HEK293 (cell line): ENCODE data around the gene FZD10.

Experiments
- CTCF ChIA-PET: fragments of 350-600 bp; formaldehyde crosslinking; extraction: SDS; loops from one replicate; lab custom pipeline; 2021; ENCODE audit warnings: antibody characterized with exemption; lab: Yijun Ruan, JAX
- POLR2A ChIA-PET: fragments of 300-600 bp; formaldehyde crosslinking; extraction: SDS; loops from one replicate; lab custom pipeline; 2020; ENCODE audit warnings: antibody characterized with exemption, inconsistent platforms; lab: Yijun Ruan, JAX
- H3K27ac ChIP-seq: fragments of 200-500 bp; sonication (Bioruptor generic); 2 replicates; pipeline ENCODE4 v1.5.1; 2014; ENCODE audit warnings: low read depth, low read length, control low read depth, inconsistent platforms; ENCODE audit errors: extremely low read depth
- H3K36me3 ChIP-seq, 2 experiments: fragments of 200-500 bp in 1 of 2; sonication (Bioruptor generic) in 1 of 2; 1 replicate in 1 of 2; 2 replicates in 1 of 2; pipeline ENCODE4 v1.5.1; 2014 to 2017; ENCODE audit warnings: inconsistent platforms in 2 of 2, low read length in 2 of 2; ENCODE audit not compliant: control insufficient read depth in 2 of 2, insufficient read depth in 1 of 2
- H3K4me1 ChIP-seq: fragments of 200-500 bp; sonication (Bioruptor generic); 2 replicates; pipeline ENCODE4 v1.5.1; 2014; ENCODE audit warnings: mild to moderate bottlenecking, low read length, inconsistent platforms; ENCODE audit not compliant: control insufficient read depth, insufficient read depth
- H3K4me3 ChIP-seq: 2 replicates; pipeline ENCODE4 v1.5.1; 2011; ENCODE audit warnings: low read depth, mild to moderate bottlenecking, control low read depth, low read length, moderate library complexity
- H3K9me3 ChIP-seq: fragments of 200-500 bp; sonication (Bioruptor generic); 2 replicates; pipeline ENCODE4 v1.5.1; 2014; ENCODE audit warnings: low read depth, low read length, inconsistent platforms; ENCODE audit not compliant: control insufficient read depth, insufficient read depth
- HOXD13 ChIP-seq: sonication (generic); formaldehyde crosslinking; IDR thresholded peaks from 2 replicates; pipeline ENCODE4 v1.8.0; 2022; ENCODE audit warnings: missing genetic modification reagents, borderline replicate concordance
- KLF8 ChIP-seq: fragments of 450-650 bp; formaldehyde crosslinking; IDR thresholded peaks from 2 replicates; pipeline ENCODE4 v1.5.1; 2016; ENCODE audit warnings: missing biosample characterization, missing genetic modification characterization
- SP2 ChIP-seq: fragments of 450-650 bp; formaldehyde crosslinking; IDR thresholded peaks from 2 replicates; pipeline ENCODE4 v1.5.1; 2016; ENCODE audit warnings: missing biosample characterization, missing genetic modification characterization
- ZBTB48 ChIP-seq: fragments of 450-650 bp; formaldehyde crosslinking; IDR thresholded peaks from 2 replicates; pipeline ENCODE4 v1.5.1; 2016; ENCODE audit warnings: missing biosample characterization, missing genetic modification characterization
- ZNF138 ChIP-seq: fragments of 450-650 bp; formaldehyde crosslinking; IDR thresholded peaks from 2 replicates; pipeline ENCODE4 v1.5.1; 2016; ENCODE audit warnings: missing biosample characterization, missing genetic modification characterization, borderline replicate concordance
- ZNF19 ChIP-seq: fragments of 450-650 bp; formaldehyde crosslinking; IDR thresholded peaks from 2 replicates; pipeline ENCODE4; 2016; ENCODE audit warnings: missing biosample characterization, missing genetic modification characterization, low read depth
- ZNF223 ChIP-seq: fragments of 450-650 bp; formaldehyde crosslinking; IDR thresholded peaks from 2 replicates; pipeline ENCODE4 v1.5.1; 2016; ENCODE audit warnings: missing biosample characterization, missing genetic modification characterization
- ZNF350 ChIP-seq: fragments of 450-650 bp; formaldehyde crosslinking; IDR thresholded peaks from 2 replicates; pipeline ENCODE4 v1.5.0; 2017; ENCODE audit warnings: missing biosample characterization, mild to moderate bottlenecking, missing genetic modification characterization
- ZNF394 ChIP-seq: fragments of 450-650 bp; formaldehyde crosslinking; IDR thresholded peaks from 2 replicates; pipeline ENCODE4 v1.5.1; 2016; ENCODE audit warnings: missing biosample characterization, missing genetic modification characterization, mild to moderate bottlenecking, moderate library complexity, borderline replicate concordance
- ZNF48 ChIP-seq: fragments of 450-650 bp; formaldehyde crosslinking; IDR thresholded peaks from 2 replicates; pipeline ENCODE4 v1.5.1; 2016; ENCODE audit warnings: missing biosample characterization, missing genetic modification characterization
- ZNF529 ChIP-seq: fragments of 450-650 bp; formaldehyde crosslinking; IDR thresholded peaks from 2 replicates; pipeline ENCODE4 v1.5.1; 2017; ENCODE audit warnings: missing genetic modification characterization, missing biosample characterization; ENCODE audit not compliant: insufficient replicate concordance
- ZXDB ChIP-seq: fragments of 450-650 bp; formaldehyde crosslinking; IDR thresholded peaks from 2 replicates; pipeline ENCODE4 v1.5.1; 2016; ENCODE audit warnings: missing biosample characterization, missing genetic modification characterization
- TF ChIP-seq, protein P1 (sequence below): fragments of 450-650 bp; IDR thresholded peaks from 2 replicates; pipeline ENCODE4 v1.5.1; 2018; ENCODE audit warnings: missing biosample characterization, missing genetic modification characterization
- TF ChIP-seq, protein P2 (sequence below): fragments of 450-650 bp; formaldehyde crosslinking; conservative IDR thresholded peaks from 2 replicates; pipeline ENCODE4 v1.5.1; 2016; ENCODE audit warnings: low read depth, missing biosample characterization, missing genetic modification characterization
- TF ChIP-seq, protein P3 (sequence below): fragments of 450-650 bp; formaldehyde crosslinking; conservative IDR thresholded peaks from 2 replicates; pipeline ENCODE4 v1.5.1; 2016; ENCODE audit warnings: low read depth, missing biosample characterization, missing genetic modification characterization

The FZD10 gene

DNA sequence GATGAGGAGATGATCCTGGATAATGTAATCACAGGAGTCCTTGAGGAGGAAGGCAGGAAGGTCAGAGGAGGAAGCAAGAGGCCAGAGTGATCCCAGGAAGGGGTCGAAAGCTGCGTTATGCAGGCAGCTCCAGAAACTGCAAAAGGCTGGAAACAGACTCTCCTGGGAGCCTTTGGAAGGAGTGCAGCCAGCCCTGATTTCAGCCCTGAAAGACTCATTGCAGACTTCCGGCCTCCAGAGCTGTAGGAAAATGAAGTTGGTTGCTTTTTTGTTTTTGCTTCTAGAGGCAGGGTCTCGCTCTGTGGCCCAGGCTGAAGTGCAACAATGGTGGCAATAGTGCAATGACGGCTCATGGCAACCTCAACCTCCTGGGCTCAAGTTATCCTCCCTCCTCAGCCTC, 44.6 kb upstream of the FZD10 start (continued):
- no peak for TF ChIP-seq HOXD13 (CRISPR knock-in tag)

DNA sequence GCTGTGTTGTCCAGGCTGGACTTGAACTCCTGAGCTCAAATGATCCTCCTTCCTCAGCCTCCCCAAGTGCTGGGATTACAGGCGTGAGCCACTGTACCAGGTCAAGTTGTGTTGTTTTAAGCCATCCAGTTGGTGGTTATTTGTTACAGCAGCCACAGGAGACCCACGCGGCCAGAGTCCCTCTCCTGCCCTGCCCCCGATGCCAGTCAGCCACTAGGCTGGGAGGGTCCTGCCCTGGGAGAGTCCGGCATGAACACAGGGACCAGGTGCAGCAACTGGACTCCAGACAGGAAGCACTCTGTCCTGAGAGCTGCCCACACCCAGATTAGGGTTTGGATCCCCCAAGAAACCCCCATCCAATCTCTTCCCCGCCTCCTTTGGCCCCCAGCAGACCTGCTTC, 44.1 kb upstream of the FZD10 start:
- no peaks in the 10 kb centered on the region for H3K36me3 ChIP-seq
- H3K4me1 ChIP-seq: no peaks in the 10 kb centered on the region
- CTCF ChIA-PET: no interaction called here
- no peak for TF ChIP-seq ZNF138 (tag by site-specific recombination)
- TF ChIP-seq, protein P1, sequence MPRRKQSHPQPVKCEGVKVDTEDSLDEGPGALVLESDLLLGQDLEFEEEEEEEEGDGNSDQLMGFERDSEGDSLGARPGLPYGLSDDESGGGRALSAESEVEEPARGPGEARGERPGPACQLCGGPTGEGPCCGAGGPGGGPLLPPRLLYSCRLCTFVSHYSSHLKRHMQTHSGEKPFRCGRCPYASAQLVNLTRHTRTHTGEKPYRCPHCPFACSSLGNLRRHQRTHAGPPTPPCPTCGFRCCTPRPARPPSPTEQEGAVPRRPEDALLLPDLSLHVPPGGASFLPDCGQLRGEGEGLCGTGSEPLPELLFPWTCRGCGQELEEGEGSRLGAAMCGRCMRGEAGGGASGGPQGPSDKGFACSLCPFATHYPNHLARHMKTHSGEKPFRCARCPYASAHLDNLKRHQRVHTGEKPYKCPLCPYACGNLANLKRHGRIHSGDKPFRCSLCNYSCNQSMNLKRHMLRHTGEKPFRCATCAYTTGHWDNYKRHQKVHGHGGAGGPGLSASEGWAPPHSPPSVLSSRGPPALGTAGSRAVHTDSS (tag by site-specific recombination): no peak
- no peak for TF ChIP-seq ZNF19
- no peak for TF ChIP-seq ZNF394 (tag by site-specific recombination)
- TF ChIP-seq ZNF48: no peak
- no peak for TF ChIP-seq KLF8 (tag by site-specific recombination)
- no peak for TF ChIP-seq ZNF223 (tag by site-specific recombination)
- TF ChIP-seq, protein P2, sequence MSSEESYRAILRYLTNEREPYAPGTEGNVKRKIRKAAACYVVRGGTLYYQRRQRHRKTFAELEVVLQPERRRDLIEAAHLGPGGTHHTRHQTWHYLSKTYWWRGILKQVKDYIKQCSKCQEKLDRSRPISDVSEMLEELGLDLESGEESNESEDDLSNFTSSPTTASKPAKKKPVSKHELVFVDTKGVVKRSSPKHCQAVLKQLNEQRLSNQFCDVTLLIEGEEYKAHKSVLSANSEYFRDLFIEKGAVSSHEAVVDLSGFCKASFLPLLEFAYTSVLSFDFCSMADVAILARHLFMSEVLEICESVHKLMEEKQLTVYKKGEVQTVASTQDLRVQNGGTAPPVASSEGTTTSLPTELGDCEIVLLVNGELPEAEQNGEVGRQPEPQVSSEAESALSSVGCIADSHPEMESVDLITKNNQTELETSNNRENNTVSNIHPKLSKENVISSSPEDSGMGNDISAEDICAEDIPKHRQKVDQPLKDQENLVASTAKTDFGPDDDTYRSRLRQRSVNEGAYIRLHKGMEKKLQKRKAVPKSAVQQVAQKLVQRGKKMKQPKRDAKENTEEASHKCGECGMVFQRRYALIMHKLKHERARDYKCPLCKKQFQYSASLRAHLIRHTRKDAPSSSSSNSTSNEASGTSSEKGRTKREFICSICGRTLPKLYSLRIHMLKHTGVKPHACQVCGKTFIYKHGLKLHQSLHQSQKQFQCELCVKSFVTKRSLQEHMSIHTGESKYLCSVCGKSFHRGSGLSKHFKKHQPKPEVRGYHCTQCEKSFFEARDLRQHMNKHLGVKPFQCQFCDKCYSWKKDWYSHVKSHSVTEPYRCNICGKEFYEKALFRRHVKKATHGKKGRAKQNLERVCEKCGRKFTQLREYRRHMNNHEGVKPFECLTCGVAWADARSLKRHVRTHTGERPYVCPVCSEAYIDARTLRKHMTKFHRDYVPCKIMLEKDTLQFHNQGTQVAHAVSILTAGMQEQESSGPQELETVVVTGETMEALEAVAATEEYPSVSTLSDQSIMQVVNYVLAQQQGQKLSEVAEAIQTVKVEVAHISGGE (tag by site-specific recombination): no peak
- TF ChIP-seq SP2 (tag by site-specific recombination): no peak
- no peak overlapping the region for H3K4me3 ChIP-seq
- H3K27ac ChIP-seq: no peak overlapping the region
- POLR2A ChIA-PET: no interaction called here
- H3K9me3 ChIP-seq: no peaks in the 10 kb centered on the region

DNA sequence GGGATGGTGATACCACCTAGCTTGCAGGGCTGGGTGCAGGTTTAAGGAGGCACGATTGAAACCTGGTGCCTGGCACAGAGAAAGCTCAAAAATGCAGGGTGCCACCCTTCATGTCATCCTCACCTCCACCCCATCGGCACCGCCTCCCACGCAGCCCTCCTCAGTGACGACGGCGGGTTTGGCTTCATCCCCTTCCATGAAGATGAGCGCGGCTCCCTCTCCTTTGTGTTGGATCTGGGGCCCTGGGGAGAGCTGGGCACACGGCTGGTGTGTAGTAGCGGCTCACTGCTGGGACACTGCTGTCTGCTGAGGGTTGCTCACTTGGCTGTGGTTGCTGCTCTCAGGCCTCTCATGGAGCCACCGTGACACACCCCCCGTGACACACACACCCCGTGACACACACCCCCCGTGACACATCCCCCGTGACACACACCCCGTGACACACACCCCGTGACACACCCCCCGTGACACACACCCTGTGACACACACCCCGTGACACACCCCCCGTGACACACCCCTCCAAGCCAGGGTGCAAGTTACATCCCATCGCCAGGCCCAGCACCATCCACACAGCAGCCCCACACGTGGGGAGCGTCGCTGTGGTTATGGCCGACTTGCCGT, 42.9 kb upstream of the FZD10 start:
- H3K9me3 ChIP-seq: no peaks in the 10 kb centered on the region
- H3K4me3 ChIP-seq: no peak overlapping the region
- H3K4me1 ChIP-seq: no peaks in the 10 kb centered on the region
- H3K27ac ChIP-seq: no peak overlapping the region
- no peaks in the 10 kb centered on the region for H3K36me3 ChIP-seq
- ChIA-PET POLR2A (no interaction called here), CTCF (interaction anchor here (0.7 kb wide), 1 partner anchor 77 kb away, joined by 3 read pairs; no protein-coding TSS in a partner anchor)
- TF ChIP-seq ZBTB48 (no peak), ZNF19 (no peak), ZNF529 (tag by site-specific recombination) (no peak), ZXDB (tag by site-specific recombination) (no peak), ZNF350 (no peak)
- TF ChIP-seq, protein P3, sequence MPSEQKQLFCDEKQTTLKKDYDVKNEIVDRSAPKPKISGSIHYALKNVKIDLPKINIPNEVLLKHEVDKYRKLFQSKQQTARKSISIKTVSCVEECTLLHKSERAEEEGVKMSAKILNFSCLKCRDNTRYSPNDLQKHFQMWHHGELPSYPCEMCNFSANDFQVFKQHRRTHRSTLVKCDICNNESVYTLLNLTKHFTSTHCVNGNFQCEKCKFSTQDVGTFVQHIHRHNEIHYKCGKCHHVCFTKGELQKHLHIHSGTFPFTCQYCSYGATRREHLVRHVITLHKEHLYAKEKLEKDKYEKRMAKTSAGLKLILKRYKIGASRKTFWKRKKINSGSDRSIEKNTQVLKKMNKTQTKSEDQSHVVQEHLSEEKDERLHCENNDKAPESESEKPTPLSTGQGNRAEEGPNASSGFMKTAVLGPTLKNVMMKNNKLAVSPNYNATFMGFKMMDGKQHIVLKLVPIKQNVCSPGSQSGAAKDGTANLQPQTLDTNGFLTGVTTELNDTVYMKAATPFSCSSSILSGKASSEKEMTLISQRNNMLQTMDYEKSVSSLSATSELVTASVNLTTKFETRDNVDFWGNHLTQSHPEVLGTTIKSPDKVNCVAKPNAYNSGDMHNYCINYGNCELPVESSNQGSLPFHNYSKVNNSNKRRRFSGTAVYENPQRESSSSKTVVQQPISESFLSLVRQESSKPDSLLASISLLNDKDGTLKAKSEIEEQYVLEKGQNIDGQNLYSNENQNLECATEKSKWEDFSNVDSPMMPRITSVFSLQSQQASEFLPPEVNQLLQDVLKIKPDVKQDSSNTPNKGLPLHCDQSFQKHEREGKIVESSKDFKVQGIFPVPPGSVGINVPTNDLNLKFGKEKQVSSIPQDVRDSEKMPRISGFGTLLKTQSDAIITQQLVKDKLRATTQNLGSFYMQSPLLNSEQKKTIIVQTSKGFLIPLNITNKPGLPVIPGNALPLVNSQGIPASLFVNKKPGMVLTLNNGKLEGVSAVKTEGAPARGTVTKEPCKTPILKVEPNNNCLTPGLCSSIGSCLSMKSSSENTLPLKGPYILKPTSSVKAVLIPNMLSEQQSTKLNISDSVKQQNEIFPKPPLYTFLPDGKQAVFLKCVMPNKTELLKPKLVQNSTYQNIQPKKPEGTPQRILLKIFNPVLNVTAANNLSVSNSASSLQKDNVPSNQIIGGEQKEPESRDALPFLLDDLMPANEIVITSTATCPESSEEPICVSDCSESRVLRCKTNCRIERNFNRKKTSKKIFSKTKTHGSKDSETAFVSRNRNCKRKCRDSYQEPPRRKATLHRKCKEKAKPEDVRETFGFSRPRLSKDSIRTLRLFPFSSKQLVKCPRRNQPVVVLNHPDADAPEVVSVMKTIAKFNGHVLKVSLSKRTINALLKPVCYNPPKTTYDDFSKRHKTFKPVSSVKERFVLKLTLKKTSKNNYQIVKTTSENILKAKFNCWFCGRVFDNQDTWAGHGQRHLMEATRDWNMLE (tag by site-specific recombination): no peak
